HT1080 (cell line): Measurements from ENCODE around the gene DBX2. TPM values are rescaled to one million over a fixed set of nuclear protein-coding genes. Genes with fewer than 3 reads are reported as not detected.
"Not testable (repeated sequence)": the region's sequence is repeated elsewhere in the genome, so short reads cannot be mapped to it uniquely, and the experiment has no call there.

Source experiments
- DNase-seq: peaks from one replicate; pipeline ENCODE4 v3.0.0-alpha.2; 2015; ENCODE audit warnings: low read depth
- polyA plus RNA-seq, 2 experiments: library from polyadenylated mRNA; depleted of rRNA; stranded (reverse); fragments of >200 nt; gene quantifications; 2 replicates each; pipeline ENCODE4 v1.2.3, GENCODE V29; 2015
- total RNA-seq: library from RNA; depleted of rRNA; stranded (reverse); fragments of >200 nt; shearing (Covaris generic); gene quantifications from 2 replicates; pipeline ENCODE4 v1.2.3, GENCODE V29; 2014; rRNA removed

DBX2 gene
- not detected in 2 replicates for total RNA-seq
- polyA plus RNA-seq (2015; cell fraction: cytosol; rRNA removed) = not detected in 2 replicates
- not detected in 2 replicates for polyA plus RNA-seq (2015; cell fraction: nucleus; rRNA removed)

DNA sequence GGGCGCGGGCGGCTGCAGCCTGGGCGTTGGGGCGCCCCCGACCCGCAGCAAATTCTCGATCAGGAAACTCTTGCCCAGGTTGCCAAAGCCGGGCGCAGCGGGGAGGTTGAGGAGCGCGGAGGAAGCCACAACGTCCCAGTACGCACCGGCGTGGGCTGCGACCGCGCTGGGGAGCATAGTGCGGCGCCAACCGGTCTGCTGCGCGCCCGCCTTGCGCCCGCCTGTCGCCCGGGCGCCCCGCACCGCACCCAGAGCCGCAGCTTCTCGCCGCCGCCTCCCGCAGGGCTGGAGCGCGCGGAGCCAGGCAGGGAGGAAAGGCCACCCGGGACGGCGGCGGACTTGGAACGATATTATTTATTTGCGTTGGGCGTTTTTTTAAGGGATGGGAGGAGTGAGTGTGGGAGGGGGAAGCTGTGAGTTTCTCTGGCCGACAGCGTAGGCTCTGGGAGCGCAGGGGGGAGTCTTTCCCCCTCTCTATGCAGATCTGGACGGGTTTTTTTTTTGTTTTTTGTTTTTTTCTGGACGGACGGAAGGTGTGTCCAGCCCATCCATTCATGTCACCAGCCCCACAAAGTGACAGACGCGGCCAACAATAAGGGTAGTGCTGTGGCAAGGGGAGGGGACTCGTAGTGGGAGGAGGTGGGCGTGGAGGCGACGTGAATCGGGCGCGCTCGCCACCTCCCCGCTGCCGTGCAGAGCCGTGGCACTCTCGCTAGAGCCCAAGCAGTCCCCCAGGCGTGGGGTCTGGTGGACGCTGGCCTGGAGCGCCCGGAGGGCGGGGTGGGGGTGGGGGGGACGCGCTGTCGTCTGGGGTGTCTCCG, at the start of gene DBX2:
Gene DBX2 (minus strand): TSS at position 349 of the 821 bp plus-strand sequence. CDS start 172 bp downstream, at position 177.
- DNase-seq = no peak

GRCh38 chr12:45098766-45099165, 47.9 kb upstream of the DBX2 start:
- no peak for DNase-seq

- not testable (repeated sequence) for DNase-seq
These were observed 44.5 kb upstream of the DBX2 start for GRCh38 chr12:45095417-45095816.

- DNase-seq = no peak
These were observed 42.2 kb upstream of the DBX2 start for GRCh38 chr12:45093051-45093450.

DNA sequence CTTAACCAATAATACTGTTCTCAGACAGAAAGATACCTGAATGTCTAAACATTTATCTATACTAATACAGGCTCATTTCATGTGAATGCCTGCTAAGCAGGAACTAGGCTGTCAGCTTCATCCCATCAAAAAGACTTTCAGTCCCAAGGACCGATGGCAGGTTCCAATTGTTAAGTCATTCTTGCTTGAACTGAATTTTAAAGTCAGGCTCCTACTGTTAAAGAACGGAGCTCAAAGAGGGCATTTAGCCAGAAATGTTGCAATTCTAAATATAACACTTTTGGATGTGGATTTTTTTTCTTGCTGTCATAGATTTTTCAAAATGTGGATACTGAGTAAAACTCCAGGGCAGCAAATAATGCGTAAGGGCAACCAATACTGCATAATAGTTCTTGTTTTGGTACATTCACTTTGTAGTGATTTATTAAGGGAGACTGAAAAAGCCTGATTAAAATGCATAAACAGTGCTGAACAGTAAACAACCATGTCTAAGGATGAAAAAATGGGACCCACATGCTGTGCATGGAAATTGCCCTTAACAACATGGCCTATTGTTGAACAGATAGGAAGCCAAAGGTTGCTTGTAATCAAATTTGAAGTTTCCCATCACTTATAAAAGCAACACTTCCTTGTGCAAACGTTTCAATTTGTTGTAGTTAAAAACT, 38.6 kb upstream of the DBX2 start:
- no peak for DNase-seq

GRCh38 chr12:45088608-45089007, 37.7 kb upstream of the DBX2 start:
- DNase-seq = no peak

DNA sequence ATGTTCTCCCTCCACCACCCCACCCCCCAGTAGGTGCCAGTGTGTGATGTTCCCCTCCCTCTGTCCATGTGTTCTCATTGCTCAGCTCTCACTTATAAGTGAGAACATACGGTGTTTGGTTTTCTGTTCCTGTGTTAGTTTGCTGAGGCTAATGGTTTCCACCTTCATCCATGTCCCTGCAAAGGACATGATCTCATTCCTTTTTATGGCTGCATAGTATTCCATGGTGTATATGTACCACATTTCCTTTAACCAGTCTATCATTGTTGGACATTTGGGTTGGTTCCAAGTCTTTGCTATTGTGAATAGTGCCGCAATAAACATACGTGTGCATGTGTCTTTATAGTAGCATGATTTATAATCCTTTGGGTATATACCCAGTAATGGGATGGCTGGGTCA, 33.3 kb upstream of the DBX2 start:
- not testable (repeated sequence) for DNase-seq

DNA sequence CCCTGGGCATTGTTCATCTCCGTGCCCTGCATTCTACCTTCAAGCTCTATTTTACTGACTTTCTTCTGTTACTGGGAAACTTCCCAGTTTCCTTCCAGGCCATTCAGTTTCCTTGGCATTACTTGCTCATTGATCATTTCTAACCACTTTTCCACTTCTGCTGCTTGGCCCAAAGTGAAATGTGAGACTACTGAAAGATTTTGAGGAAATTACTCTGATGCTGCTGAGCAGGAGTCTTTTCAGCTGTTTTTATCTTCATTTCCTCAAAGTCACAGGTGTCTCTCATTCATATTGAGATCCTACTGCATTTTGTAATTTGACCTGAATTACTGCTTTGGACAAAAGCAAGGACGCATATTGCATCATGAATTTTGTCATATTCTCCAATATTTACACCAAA, 26.4 kb upstream of the DBX2 start:
- DNase-seq = no peak

DNA sequence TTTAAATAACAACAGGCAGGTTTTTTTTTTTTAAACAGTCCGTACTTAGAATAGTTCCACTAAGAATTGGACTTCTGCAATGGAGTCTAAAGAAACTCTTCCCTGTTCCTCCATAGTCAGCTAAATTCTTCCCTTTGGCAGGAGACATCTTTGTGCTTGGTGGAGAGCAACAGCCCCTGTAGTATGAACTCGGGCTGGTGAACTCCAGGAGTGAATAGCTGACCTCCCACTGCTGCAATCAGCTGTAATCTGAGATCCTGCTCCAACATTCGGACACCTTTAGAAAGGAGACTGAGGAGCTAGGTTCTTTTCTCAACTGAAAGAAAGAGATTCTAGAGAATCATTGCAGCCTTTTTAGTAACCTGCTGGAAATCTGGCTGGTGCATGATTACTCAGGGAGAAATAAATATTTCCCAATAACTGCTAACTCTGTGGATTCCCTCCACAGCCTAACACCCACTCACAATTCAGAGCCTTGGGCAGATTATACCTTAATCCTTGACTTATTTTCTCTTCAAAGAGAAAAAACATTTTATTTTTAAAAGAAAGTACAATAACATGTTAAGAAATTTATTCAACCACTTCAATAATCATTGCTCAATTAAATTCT, 25.6 kb upstream of the DBX2 start:
- no peak for DNase-seq

GRCh38 chr12:45075587-45076282, 24.8 kb upstream of the DBX2 start:
- DNase-seq = no peak

DNA sequence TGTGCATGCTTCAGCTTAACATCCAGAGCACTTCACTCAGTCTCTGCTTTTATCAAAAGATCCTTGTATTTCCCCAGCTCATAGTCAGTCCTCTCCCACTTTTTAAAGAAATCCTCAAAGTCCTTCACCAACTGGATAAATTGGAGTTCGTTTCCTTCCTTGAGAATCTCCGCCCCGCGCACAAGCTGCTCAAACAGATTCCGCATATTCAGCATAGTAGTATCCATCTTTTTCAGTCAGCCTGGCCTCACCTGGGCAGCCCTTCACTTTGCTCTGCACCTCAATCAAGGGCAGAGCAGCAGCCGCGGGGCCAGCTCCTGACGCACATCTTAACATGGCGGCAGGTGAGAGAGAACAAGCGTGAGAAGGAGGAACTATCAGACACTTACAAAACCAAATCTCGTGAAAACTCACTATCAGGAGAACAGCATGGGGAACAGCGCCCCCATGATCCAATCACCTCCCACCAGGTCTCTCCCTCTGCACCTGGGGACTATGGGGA, 14.3 kb upstream of the DBX2 start:
- no peak for DNase-seq

DNA sequence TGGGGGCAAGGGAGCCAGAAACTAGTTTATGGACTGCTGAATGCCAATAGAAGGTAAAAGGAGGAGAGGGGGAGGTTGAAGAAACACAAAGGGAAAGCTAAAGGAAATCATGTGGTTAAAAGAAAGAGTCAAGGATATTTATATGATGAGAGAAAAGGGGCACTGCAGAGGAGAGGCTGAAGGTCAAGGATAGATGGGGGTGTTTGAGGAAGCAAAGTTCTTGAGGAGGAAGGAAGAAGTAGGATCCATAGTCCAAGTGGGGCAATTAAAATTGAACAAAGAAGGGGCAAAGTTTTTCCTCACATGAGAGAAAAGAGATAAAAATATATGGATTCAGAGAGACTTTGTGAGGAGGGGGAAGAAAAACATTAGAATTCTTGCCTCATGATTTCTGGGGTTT, 10.1 kb upstream of the DBX2 start:
- DNase-seq = no peak

GRCh38 chr12:45051572-45052125, 750 bp upstream of the DBX2 start:
- DNase-seq = peak; percentile 7

DNA sequence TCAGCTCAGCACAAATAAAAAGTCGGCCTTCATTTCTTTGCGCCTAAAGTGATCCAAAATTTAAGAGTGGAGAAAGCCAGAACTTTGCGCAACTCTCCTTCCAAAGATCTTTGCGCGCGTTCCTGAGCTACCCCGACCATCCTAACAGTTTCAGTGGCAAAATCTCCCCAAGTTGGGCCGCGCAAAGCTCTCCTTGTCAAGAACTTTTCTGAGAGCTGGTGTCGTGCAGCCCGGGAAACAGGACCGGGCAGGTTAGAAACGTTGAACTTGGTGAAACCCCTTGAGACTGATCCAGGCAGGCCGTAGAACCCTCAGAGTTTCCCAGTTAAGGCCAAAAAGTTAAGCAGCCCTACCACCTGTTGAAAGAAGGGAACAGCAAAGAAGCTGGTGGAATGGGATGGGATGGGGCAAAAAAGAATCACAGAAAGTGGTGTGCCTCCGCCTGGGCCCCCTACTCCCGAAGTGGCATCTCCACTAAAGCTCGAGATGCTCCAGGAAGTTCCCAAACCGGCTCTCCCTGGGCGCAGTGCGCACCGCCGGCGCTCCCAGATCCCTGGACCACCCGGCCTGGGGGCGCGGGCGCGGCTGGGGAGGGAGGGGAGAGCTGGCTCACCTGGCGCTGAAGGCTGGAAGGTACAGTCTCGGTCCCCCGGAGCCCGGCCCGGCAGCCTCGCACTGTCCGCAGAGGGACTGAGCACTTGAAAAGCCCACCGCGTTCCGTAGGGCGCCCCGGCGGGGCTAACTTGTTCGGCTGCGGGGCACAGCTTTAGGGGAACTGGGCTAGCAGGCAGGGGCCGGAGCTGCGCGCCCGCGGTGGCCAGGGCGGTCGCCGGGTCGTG, 768 bp downstream of the DBX2 start:
- DNase-seq = no peak

DNA sequence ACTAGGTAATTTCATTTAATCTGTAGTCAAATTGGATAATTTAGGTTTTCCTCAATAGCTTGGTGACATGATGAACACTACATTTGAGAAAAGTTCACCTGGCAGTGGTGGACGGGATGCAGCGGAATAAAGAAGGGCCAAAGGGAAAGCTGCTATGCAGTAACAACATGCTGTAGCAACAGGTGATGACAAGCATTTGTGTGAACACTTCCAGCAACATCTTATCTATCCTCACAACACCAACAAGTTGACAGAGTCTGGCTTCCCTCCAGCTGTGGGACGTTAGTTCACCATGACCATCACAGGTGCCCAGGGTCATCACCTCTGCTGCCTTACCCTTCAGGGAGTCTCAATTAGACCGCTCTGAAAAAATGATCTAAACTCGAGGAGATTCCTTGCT, 8.3 kb downstream of the DBX2 start:
- no peak for DNase-seq

GRCh38 chr12:45040977-45041376, 9.9 kb downstream of the DBX2 start:
- no peak for DNase-seq

DNA sequence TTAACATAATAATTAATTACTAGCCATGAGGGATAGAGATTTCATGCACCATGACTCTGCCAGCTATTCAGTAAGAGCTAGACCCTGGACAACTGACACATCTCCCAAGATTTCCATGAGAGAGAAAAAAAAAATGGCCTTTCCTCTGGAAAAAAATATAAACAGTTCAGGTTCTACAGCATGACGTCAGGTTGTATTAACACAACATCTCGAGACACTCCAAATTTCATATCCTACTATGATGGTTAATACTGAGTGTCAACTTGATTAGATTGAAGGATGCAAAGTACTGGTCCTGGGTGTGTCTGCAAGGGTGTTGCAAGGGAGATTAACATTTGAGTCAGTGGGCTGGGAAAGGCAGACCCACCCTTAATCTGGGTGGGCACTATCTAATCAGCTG, 11.1 kb downstream of the DBX2 start:
- DNase-seq = no peak

DNA sequence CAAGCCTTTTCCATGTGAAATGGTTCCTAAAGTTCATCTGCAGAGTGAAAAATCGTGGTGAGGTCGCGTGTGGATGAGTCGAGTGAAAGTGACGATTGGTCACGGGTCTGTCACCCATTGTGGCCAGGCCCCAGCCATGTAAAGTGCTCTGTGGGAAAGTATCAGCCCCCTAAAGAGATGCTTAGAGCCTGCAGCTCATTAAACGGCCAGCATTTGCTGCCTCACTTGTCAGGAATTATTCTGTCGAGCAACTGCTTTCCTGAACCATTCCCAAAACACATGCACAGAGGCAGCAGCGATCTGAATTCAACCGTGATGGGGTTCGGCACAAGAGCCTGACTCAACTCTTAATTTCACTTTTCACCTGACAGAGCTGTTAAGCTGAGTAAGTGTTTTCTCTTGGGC, 16.0 kb downstream of the DBX2 start:
- no peak for DNase-seq

- no peak for DNase-seq
These were observed 33.0 kb downstream of the DBX2 start for GRCh38 chr12:45017916-45018315.

GRCh38 chr12:45014396-45014795, 36.5 kb downstream of the DBX2 start:
- no peak for DNase-seq
